Karpas-422 (cell line): ENCODE measurements around the gene PROB1. TPM values are rescaled to one million over a fixed set of nuclear protein-coding genes. Genes with fewer than 3 reads are reported as not detected.

Experiments
- DNase-seq: peaks from one replicate; pipeline ENCODE4 v3.0.0-alpha.2; 2015
- H2AFZ ChIP-seq: fragments of 200-600 bp; sonication (generic); 2 replicates; pipeline ENCODE4 v1.6.1; 2014; ENCODE audit warnings: antibody characterized with exemption, low read length, mixed read lengths
- H3K27ac ChIP-seq: fragments of 200-600 bp; sonication (generic); 2 replicates; pipeline ENCODE4 v1.5.1; 2014; ENCODE audit warnings: mild to moderate bottlenecking, low read length, moderate library complexity
- H3K27me3 ChIP-seq: fragments of 200-600 bp; sonication (generic); 2 replicates; pipeline ENCODE4 v1.6.1; 2014; ENCODE audit warnings: low read length, mixed read lengths
- H3K36me3 ChIP-seq: fragments of 200-600 bp; sonication (generic); 2 replicates; pipeline ENCODE4 v1.6.1; 2014; ENCODE audit warnings: low read length, mixed read lengths; ENCODE audit not compliant: insufficient read depth
- H3K4me1 ChIP-seq: fragments of 200-600 bp; sonication (generic); 2 replicates; pipeline ENCODE4 v1.6.1; 2014; ENCODE audit warnings: mild to moderate bottlenecking, low read length, mixed read lengths
- H3K4me2 ChIP-seq: fragments of 200-600 bp; sonication (generic); 2 replicates; pipeline ENCODE4 v1.6.1; 2014; ENCODE audit warnings: low read length, low read depth, mild to moderate bottlenecking; ENCODE audit not compliant: poor library complexity, severe bottlenecking
- H3K4me3 ChIP-seq: fragments of 200-600 bp; sonication (generic); 2 replicates; pipeline ENCODE4 v1.5.1; 2014; ENCODE audit warnings: mild to moderate bottlenecking, antibody characterized with exemption, low read length, mixed read lengths
- H3K79me2 ChIP-seq: fragments of 200-600 bp; sonication (generic); 2 replicates; pipeline ENCODE4 v1.6.1; 2014; ENCODE audit warnings: mild to moderate bottlenecking, low read length, mixed read lengths
- H3K9ac ChIP-seq: fragments of 200-600 bp; sonication (generic); 2 replicates; pipeline ENCODE4 v1.6.0; 2014; ENCODE audit warnings: low read length
- H3K9me2 ChIP-seq: fragments of 200-600 bp; sonication (generic), shearing (Covaris generic); replicated peaks from 2 replicates; pipeline ENCODE4 v1.6.0; 2014; ENCODE audit warnings: mild to moderate bottlenecking, low read length, moderate library complexity; ENCODE audit not compliant: insufficient read depth
- H3K9me3 ChIP-seq: fragments of 300-700, 200-600 bp; sonication (generic); 2 replicates; pipeline ENCODE4 v1.6.1; 2014; ENCODE audit warnings: low read length, mixed read lengths
- H4K20me1 ChIP-seq: fragments of 200-600 bp; sonication (generic); 2 replicates; pipeline ENCODE4 v1.6.1; 2014; ENCODE audit warnings: mild to moderate bottlenecking, antibody characterized with exemption, low read length, low read depth; ENCODE audit not compliant: insufficient read depth
- total RNA-seq: library from RNA; depleted of rRNA; stranded (reverse); fragments of >200 nt; shearing (Covaris generic); gene quantifications from 2 replicates; pipeline ENCODE4 v1.2.3, GENCODE V29; 2014; ENCODE audit warnings: low replicate concordance

PROB1 gene
- total RNA-seq, 1 experiment from 2014 or later: 0.78 TPM

GRCh38 chr5:139430015-139430414, 35.1 kb upstream of the PROB1 start:
- Histone ChIP-seq H2AFZ (no peak overlapping the region), H3K27me3 (no peaks in the 10 kb centered on the region), H3K4me1 (peaks cover 12% of the 10 kb centered on the region), H3K27ac (no peak overlapping the region), H3K79me2 (no peaks in the 10 kb centered on the region), H3K9ac (no peak overlapping the region), H3K9me2 (no peaks in the 10 kb centered on the region), H3K4me2 (no peak overlapping the region), H3K9me3 (no peaks in the 10 kb centered on the region), H3K4me3 (no peak overlapping the region), H3K36me3 (no peaks in the 10 kb centered on the region), H4K20me1 (no peaks in the 10 kb centered on the region)
- DNase-seq: no peak

- H3K4me3 ChIP-seq: no peak overlapping the region
- no peak overlapping the region for H3K9ac ChIP-seq
- H3K9me3 ChIP-seq: no peaks in the 10 kb centered on the region
- no peak overlapping the region for H3K27ac ChIP-seq
- no peaks in the 10 kb centered on the region for H3K79me2 ChIP-seq
- H3K36me3 ChIP-seq: no peaks in the 10 kb centered on the region
- no peak for DNase-seq
- no peaks in the 10 kb centered on the region for H4K20me1 ChIP-seq
- no peak overlapping the region for H2AFZ ChIP-seq
- no peak overlapping the region for H3K4me2 ChIP-seq
- H3K27me3 ChIP-seq: no peaks in the 10 kb centered on the region
- peaks cover 5% of the 10 kb centered on the region for H3K4me1 ChIP-seq
- no peaks in the 10 kb centered on the region for H3K9me2 ChIP-seq
These were observed 31.4 kb upstream of the PROB1 start for GRCh38 chr5:139426203-139426885.

- Histone ChIP-seq H3K4me3 (no peak overlapping the region), H3K79me2 (no peaks in the 10 kb centered on the region), H2AFZ (no peak overlapping the region), H3K4me1 (no peaks in the 10 kb centered on the region), H3K36me3 (no peaks in the 10 kb centered on the region), H3K9me3 (no peaks in the 10 kb centered on the region), H3K27me3 (no peaks in the 10 kb centered on the region), H4K20me1 (no peaks in the 10 kb centered on the region), H3K9me2 (no peaks in the 10 kb centered on the region), H3K4me2 (no peak overlapping the region), H3K9ac (no peak overlapping the region), H3K27ac (no peak overlapping the region)
- DNase-seq: no peak
These were observed 30.6 kb upstream of the PROB1 start for GRCh38 chr5:139425497-139425896.

GRCh38 chr5:139422307-139422893, 27.5 kb upstream of the PROB1 start:
- Histone ChIP-seq H3K79me2 (no peaks in the 10 kb centered on the region), H3K27me3 (no peaks in the 10 kb centered on the region), H3K4me2 (no peak overlapping the region), H3K27ac (no peak overlapping the region), H3K9me2 (no peaks in the 10 kb centered on the region), H3K4me1 (no peaks in the 10 kb centered on the region), H4K20me1 (no peaks in the 10 kb centered on the region), H2AFZ (no peak overlapping the region), H3K9ac (no peak overlapping the region), H3K4me3 (no peak overlapping the region), H3K9me3 (no peaks in the 10 kb centered on the region), H3K36me3 (no peaks in the 10 kb centered on the region)
- peak; percentile 90 for DNase-seq

GRCh38 chr5:139419226-139420192, 24.6 kb upstream of the PROB1 start:
- Histone ChIP-seq H3K9me2 (no peaks in the 10 kb centered on the region), H3K4me1 (no peaks in the 10 kb centered on the region), H3K4me3 (no peak overlapping the region), H3K9ac (no peak overlapping the region), H3K27ac (no peak overlapping the region), H3K36me3 (no peaks in the 10 kb centered on the region), H3K9me3 (no peaks in the 10 kb centered on the region), H3K4me2 (no peak overlapping the region), H4K20me1 (no peaks in the 10 kb centered on the region), H2AFZ (no peak overlapping the region), H3K27me3 (no peaks in the 10 kb centered on the region), H3K79me2 (no peaks in the 10 kb centered on the region)
- DNase-seq: no peak

- Histone ChIP-seq H3K27me3 (no peaks in the 10 kb centered on the region), H2AFZ (no peak overlapping the region), H3K79me2 (no peaks in the 10 kb centered on the region), H3K36me3 (no peaks in the 10 kb centered on the region), H3K9me2 (no peaks in the 10 kb centered on the region), H3K27ac (no peak overlapping the region), H3K4me1 (no peaks in the 10 kb centered on the region), H4K20me1 (no peaks in the 10 kb centered on the region), H3K9me3 (no peaks in the 10 kb centered on the region), H3K4me3 (no peak overlapping the region), H3K4me2 (no peak overlapping the region), H3K9ac (no peak overlapping the region)
- no peak for DNase-seq
These were observed 23.9 kb upstream of the PROB1 start for GRCh38 chr5:139418793-139419192.

- Histone ChIP-seq H3K4me2 (no peak overlapping the region), H2AFZ (no peak overlapping the region), H3K4me3 (no peak overlapping the region), H3K9me2 (no peaks in the 10 kb centered on the region), H3K27me3 (no peaks in the 10 kb centered on the region), H3K36me3 (no peaks in the 10 kb centered on the region), H3K79me2 (no peaks in the 10 kb centered on the region), H3K4me1 (no peaks in the 10 kb centered on the region), H3K27ac (no peak overlapping the region), H3K9ac (no peak overlapping the region), H3K9me3 (no peaks in the 10 kb centered on the region), H4K20me1 (no peaks in the 10 kb centered on the region)
- no peak for DNase-seq
These were observed 22.3 kb upstream of the PROB1 start for GRCh38 chr5:139417214-139417613.

- no peak for DNase-seq
- H3K9me3 ChIP-seq: no peaks in the 10 kb centered on the region
- no peaks in the 10 kb centered on the region for H3K9me2 ChIP-seq
- H3K36me3 ChIP-seq: no peaks in the 10 kb centered on the region
- H3K27me3 ChIP-seq: no peaks in the 10 kb centered on the region
- no peaks in the 10 kb centered on the region for H3K4me1 ChIP-seq
- H4K20me1 ChIP-seq: no peaks in the 10 kb centered on the region
- H3K27ac ChIP-seq: no peak overlapping the region
- H2AFZ ChIP-seq: no peak overlapping the region
- no peak overlapping the region for H3K4me2 ChIP-seq
- no peak overlapping the region for H3K9ac ChIP-seq
- H3K79me2 ChIP-seq: no peaks in the 10 kb centered on the region
- no peak overlapping the region for H3K4me3 ChIP-seq
These were observed 21.7 kb upstream of the PROB1 start for GRCh38 chr5:139416651-139417050.
